ENCODE results near the gene TMEM259. TPM values are rescaled to one million over a fixed set of nuclear protein-coding genes. Genes with fewer than 3 reads are reported as not detected.

TMEM259 gene
- total RNA-seq, 1 experiment from 2014 or later: 126 TPM

- DNase-seq (ENCODE audit: low read depth): no peak
These were observed 35.1 kb upstream of the TMEM259 start for GRCh38 chr19:1055886-1056620.

- no peak for DNase-seq (ENCODE audit: low read depth)
These were observed 34.1 kb upstream of the TMEM259 start for GRCh38 chr19:1055028-1055425.

- DNase-seq (ENCODE audit: low read depth): no peak
These were observed 33.4 kb upstream of the TMEM259 start for GRCh38 chr19:1054102-1055027.

GRCh38 chr19:1053176-1054101, 32.5 kb upstream of the TMEM259 start:
- no peak for DNase-seq (ENCODE audit: low read depth)

- no peak for DNase-seq (ENCODE audit: low read depth)
These were observed 31.5 kb upstream of the TMEM259 start for GRCh38 chr19:1052349-1052975.

- DNase-seq (ENCODE audit: low read depth): no peak
These were observed 30.9 kb upstream of the TMEM259 start for GRCh38 chr19:1051791-1052190.

- DNase-seq (ENCODE audit: low read depth): no peak
These were observed 30.3 kb upstream of the TMEM259 start for GRCh38 chr19:1050989-1051788.

GRCh38 chr19:1049800-1050199, 28.9 kb upstream of the TMEM259 start:
- DNase-seq (ENCODE audit: low read depth): no peak

GRCh38 chr19:1049106-1049505, 28.2 kb upstream of the TMEM259 start:
- DNase-seq (ENCODE audit: low read depth): no peak

- no peak for DNase-seq (ENCODE audit: low read depth)
These were observed 26.8 kb upstream of the TMEM259 start for GRCh38 chr19:1047696-1048147.

- no peak for DNase-seq (ENCODE audit: low read depth)
These were observed 26.1 kb upstream of the TMEM259 start for GRCh38 chr19:1046836-1047695.

- no peak for DNase-seq (ENCODE audit: low read depth)
These were observed 25.2 kb upstream of the TMEM259 start for GRCh38 chr19:1046117-1046626.

- peak; percentile 49 for DNase-seq (ENCODE audit: low read depth)
These were observed 24.3 kb upstream of the TMEM259 start for GRCh38 chr19:1045247-1045603.

GRCh38 chr19:1042689-1043511, 22.0 kb upstream of the TMEM259 start:
- DNase-seq (ENCODE audit: low read depth): no peak

- no peak for DNase-seq (ENCODE audit: low read depth)
These were observed 21.1 kb upstream of the TMEM259 start for GRCh38 chr19:1041835-1042685.

- no peak for DNase-seq (ENCODE audit: low read depth)
These were observed 20.4 kb upstream of the TMEM259 start for GRCh38 chr19:1041272-1041834.
